HG03175 (cell line): ENCODE data around the gene MICOS13.

ENCODE experiments used
- ATAC-seq: cut with Tn5 transposase; IDR thresholded peaks from one replicate; pipeline ENCODE4 v1.9.1; 2021; ENCODE audit warnings: mild to moderate bottlenecking, moderate library complexity; ENCODE audit not compliant: unreplicated experiment

Gene MICOS13

DNA sequence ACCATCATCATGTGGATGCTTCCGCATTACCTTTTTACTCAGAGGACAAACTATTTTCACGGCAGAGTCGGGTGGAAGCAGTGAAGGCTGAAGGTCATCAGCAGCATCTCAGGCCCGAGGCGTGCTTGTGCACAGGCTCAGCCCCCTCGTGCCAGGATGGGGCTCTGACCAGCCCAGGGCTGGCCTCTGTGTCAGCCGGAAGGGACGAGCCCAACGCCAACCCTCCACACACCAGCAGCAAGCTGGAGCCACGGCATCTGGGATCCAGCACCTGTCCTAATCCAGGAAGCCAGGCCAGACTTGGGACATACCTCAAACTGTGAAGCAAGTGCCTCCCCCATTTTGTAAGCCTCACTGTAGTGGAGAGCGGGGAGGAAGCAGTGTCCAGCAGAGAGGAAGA is 11.1 kb downstream of the MICOS13 start:
- ATAC-seq = no peak

DNA sequence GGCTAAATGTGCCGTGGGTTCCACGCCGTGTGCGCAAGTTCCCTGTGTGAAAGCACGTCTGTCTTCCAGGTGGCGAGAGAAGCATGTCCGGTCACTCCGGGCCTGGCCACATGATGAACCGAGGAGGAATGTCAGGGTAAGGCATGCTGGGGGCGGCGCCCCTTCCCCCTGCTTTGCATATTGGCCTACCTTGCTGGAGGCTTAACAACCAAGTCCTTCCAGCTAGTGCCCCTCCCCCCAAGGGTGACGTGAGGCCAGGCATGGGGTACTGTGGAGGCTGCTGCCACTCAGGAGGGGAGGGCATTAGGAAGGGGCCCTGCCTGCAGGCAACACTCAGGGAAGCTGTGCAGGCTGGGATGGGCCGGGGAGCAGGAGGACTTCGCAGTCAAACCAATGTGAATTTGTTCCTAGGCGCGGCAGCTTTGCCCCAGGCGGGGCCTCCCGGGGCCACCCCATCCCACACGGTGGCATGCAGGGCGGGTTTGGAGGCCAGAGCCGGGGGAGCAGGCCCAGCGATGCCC is 12.5 kb downstream of the MICOS13 start:
- ATAC-seq = no peak

- no peak for ATAC-seq
Measured at GRCh38 chr19:5666921-5667610, 13.2 kb downstream of the MICOS13 start.

- ATAC-seq = no peak
Measured at GRCh38 chr19:5665781-5666513, 14.4 kb downstream of the MICOS13 start.

DNA sequence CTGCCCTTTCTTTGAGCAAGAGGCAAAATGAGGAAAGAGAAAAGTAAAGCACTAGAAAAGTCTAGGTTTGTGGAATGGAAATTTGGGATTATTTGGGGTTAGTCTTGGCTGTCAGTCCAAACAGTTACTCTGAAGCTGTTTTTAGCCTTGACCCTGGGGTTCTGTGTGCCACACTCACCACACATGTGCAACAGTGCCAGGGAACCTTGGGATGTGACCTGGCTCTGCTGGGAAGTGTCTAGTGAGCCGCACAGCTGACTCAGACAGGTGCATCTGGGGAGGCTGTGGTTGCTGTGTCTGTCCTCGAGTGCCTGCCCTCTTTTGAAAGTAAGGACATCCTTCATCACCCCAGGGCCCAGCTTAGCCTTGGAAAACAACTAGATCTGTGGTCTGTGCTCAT is 15.8 kb downstream of the MICOS13 start:
- no peak for ATAC-seq

DNA sequence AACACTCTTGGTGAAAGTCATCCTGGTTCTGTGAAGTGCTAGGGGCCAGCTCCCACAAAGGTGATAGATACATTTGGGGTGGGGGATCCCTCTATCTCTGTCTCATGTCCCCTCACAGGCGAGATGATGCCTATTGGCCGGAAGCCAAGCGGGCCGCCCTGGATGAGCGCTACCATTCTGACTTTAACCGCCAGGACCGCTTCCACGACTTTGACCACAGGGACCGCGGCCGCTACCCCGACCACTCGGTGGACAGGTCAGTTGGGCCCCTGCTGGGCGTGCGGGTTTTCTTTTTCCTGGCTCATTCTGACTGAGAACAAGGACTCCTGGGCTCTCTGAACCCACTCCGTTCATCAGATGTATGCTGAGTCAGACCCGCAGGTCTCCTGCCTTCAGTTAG is 16.4 kb downstream of the MICOS13 start:
- ATAC-seq = no peak

GRCh38 chr19:5661483-5661882 is 18.8 kb downstream of the MICOS13 start:
- no peak for ATAC-seq

GRCh38 chr19:5655412-5655811 is 24.9 kb downstream of the MICOS13 start:
- no peak for ATAC-seq

GRCh38 chr19:5654931-5655330 is 25.4 kb downstream of the MICOS13 start:
- no peak for ATAC-seq

GRCh38 chr19:5652261-5652660 is 28.1 kb downstream of the MICOS13 start:
- no peak for ATAC-seq

- ATAC-seq = no peak
Measured at GRCh38 chr19:5651361-5651760, 29.0 kb downstream of the MICOS13 start.

- no peak for ATAC-seq
Measured at GRCh38 chr19:5648464-5648863, 31.9 kb downstream of the MICOS13 start.

- no peak for ATAC-seq
Measured at GRCh38 chr19:5646703-5647102, 33.6 kb downstream of the MICOS13 start.

- no peak for ATAC-seq
Measured at GRCh38 chr19:5645409-5645808, 34.9 kb downstream of the MICOS13 start.

- ATAC-seq = no peak
Measured at GRCh38 chr19:5644037-5644436, 36.3 kb downstream of the MICOS13 start.

DNA sequence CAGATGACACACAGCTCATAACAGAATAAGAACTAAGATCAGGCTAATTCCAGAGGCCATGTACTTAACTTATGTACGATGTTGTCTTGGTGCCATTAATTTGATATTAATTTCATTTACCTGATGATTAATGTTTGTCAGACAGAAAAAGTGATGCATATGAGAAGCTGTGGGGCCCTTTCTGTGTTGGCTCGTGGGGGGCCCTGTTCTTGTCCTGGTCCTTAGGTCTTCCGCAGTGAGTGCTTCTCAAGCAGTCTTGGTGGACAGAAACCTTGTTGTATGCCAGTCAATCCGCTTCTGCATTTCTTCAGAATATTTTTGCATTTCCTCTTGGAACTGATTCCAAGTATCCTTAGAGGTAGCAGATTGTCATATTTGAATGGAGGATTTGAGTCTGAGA is 37.3 kb downstream of the MICOS13 start:
- no peak for ATAC-seq

GRCh38 chr19:5642204-5642603 is 38.1 kb downstream of the MICOS13 start:
- ATAC-seq = no peak

- ATAC-seq = no peak
Measured at GRCh38 chr19:5641171-5641570, 39.1 kb downstream of the MICOS13 start.

DNA sequence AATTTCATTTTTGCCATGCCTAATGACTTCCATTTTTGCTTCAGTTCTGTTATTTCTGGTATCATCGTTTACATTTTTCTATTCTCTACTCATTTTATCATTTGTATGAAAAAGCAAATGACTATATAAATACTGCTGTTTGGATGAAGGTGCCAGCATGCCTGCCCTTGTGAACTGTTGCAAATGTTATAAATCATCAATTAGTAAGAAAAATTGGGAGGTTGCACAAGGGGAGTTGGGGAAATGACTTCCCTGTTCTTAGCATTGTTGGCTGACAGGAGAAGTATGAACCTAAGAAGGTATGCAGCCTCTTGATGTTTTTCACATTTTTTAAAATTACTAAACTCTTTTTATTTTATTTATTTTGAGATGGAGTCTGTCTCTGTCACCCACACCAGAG is 42.3 kb downstream of the MICOS13 start:
- no peak for ATAC-seq

- ATAC-seq = no peak
Measured at GRCh38 chr19:5635427-5635826, 44.9 kb downstream of the MICOS13 start.

- ATAC-seq = no peak
Measured at GRCh38 chr19:5632657-5633056, 47.7 kb downstream of the MICOS13 start.

GRCh38 chr19:5632241-5632612 is 48.1 kb downstream of the MICOS13 start:
- no peak for ATAC-seq
